Adrenal gland (tissue), 12 donors: ENCODE measurements around the gene SEC14L6. TPM values are rescaled to one million over a fixed set of nuclear protein-coding genes. Genes with fewer than 3 reads are reported as not detected.

Source experiments
- DNase-seq, 7 donors: peaks; one replicate each; pipeline ENCODE4 v3.0.0-alpha.2; 2019 to 2020
- H3K27ac ChIP-seq, 5 donors: fragments of 200-600 bp; sonication (generic) in 4 of 5; 1 replicate in 3 of 5; 2 replicates in 2 of 5; pipeline versions ENCODE4 v1.5.1 to v1.8.0; 2016 to 2020; ENCODE audit warnings: mild to moderate bottlenecking in 1 of 5
- H3K27me3 ChIP-seq: fragments of 200-600 bp; 2 replicates; pipeline ENCODE4 v1.8.0; 2021
- H3K36me3 ChIP-seq, 2 donors: fragments of 200-600 bp; replicated peaks in 1 of 2; 1 replicate in 1 of 2; 2 replicates in 1 of 2; pipeline versions ENCODE4 v1.5.1 to v1.8.0; 2018 to 2022
- H3K4me1 ChIP-seq, 2 donors: fragments of 200-600 bp; replicated peaks in 1 of 2; 1 replicate in 1 of 2; 2 replicates in 1 of 2; pipeline versions ENCODE4 v1.5.1 to v1.8.0; 2018 to 2021
- H3K4me3 ChIP-seq, 4 donors: fragments of 200-600 bp; sonication (generic) in 3 of 4; one replicate each; pipeline ENCODE4 v1.5.1; 2016 to 2018
- H3K9me3 ChIP-seq, 3 donors: fragments of 200-600 bp; sonication (generic) in 1 of 3; replicated peaks in 1 of 3; 1 replicate in 2 of 3; 2 replicates in 1 of 3; pipeline versions ENCODE4 v1.5.1 to v1.8.0; 2016 to 2021
- CTCF ChIP-seq, 6 experiments: fragments of 450-650 bp in 4 of 6; fragments of 200-600 bp in 2 of 6; sonication (generic) in 1 of 6; IDR thresholded peaks; 1 replicate in 5 of 6; 2 replicates in 1 of 6; pipeline versions ENCODE4 v1.5.1 to v1.8.0; 2016 to 2021; ENCODE audit warnings: antibody characterized with exemption in 6 of 6, mild to moderate bottlenecking in 2 of 6, moderate library complexity in 1 of 6
- POLR2A ChIP-seq, 2 donors: fragments of 450-650 bp; IDR thresholded peaks; one replicate each; pipeline ENCODE4 v1.6.1; 2017; ENCODE audit warnings: antibody characterized with exemption in 2 of 2, mild to moderate bottlenecking in 2 of 2, moderate library complexity in 1 of 2
- WGBS, 4 donors: extraction: QIAGEN DNeasy Blood & Tissue Kit in 2 of 4; methylation state at CpG; one replicate each; pipeline versions ENCODE4 v1.1.5 to v1.1.7; 2013 to 2017; 5-methylcytosine and 5-hydroxymethylcytosine counted together
- intact Hi-C, 2 donors: fragments of 100-400 bp; cut with DNase I; formaldehyde crosslinking; loops; one replicate each; pipeline versions ENCODE4 v1.14.1 to v1.15.0; 2022 to 2023
- polyA plus RNA-seq, 3 donors: library from polyadenylated mRNA; stranded (reverse); fragments of 200-250 nt in 2 of 3; fragments of 350-450 nt in 1 of 3; fragmentation: Illumina TruSeq in 1 of 3; extraction: RNeasy Lipid Tissue Mini Kit (QIAGEN cat#74804) in 1 of 3; gene quantifications; one replicate each; pipeline ENCODE4 v1.2.3, GENCODE V29; 2013 to 2014
- total RNA-seq, 9 donors: library from RNA; depleted of rRNA in 4 of 9; stranded (reverse); fragments of >200 nt in 4 of 9; fragments of 120-200 nt in 1 of 9; fragmentation: NEBNext Ultra II Directional in 1 of 9; extraction: Animal tissue kit (Norgen Biotek cat#: 25700) in 1 of 9; gene quantifications; one replicate each; pipeline versions ENCODE4 v1.1.0 to v1.2.4, GENCODE V29; 2013 to 2023
- donor health status: healthy with polysubstance abuse.
- donor health status: Bipolar disorder and iron deficiency.
- donor health status: DM: yes; HTN: yes; CAD: no.
- donor health status: DM: no; HTN: no; CAD: no.
- donor health status: DM: no; HTN: no; CAD: no.
- donor health status: DM: yes; HTN: yes; CAD: no.

Gene SEC14L6
- total and polyA plus RNA-seq, 12 donors, result 0.19 to 4.3 (median 1.2) TPM; not detected in 1

DNA sequence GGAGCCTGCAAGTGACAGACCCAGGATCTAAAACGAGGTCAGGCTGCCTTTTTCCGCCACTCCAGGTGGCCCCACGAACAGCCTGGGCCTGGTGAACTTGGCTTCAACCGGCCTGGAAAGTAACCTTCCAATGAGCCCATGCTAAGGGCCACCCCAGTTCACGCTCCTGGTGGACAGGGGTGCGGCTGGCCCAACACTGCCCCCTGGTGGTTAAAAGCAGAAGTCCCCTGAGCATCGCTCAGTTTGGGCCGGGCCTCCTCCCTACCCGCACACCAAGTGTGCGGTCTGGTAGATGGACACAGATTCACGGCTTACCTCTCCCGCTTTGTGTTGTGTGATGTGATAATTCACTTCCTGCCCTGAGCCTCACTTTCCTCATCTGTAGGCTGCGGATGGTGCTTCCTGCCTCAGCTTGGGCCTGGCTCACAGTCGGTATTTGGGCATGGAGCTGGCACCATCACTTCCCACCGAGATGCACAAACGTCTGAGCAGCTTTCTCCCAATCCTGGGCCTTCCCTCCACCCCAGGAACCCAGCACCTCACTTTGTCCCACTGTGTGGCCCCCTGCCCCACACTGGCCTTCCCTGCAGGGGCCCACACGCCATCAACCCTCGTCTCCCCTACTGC is 61.1 kb downstream of the SEC14L6 start:
- H3K27me3 ChIP-seq, result no peaks in the 10 kb centered on the region
- no peaks in the 10 kb centered on the region for H3K4me1 ChIP-seq
- intact Hi-C loops, result loop anchor here in 1 of 2 donors (2.0 to 5.0 kb wide), 2 partner anchors 38 to 95 kb away; no protein-coding TSS in a partner anchor
- 21 to 45% (median 30%) methylated on average over 10 to 18 of the region's 18 CpGs for WGBS, 4 donors
- no peaks in the 10 kb centered on the region for H3K9me3 ChIP-seq
- no peak overlapping the region for H3K4me3 ChIP-seq
- DNase-seq, result peak; percentile 60 to 81 (median 72)
- H3K36me3 ChIP-seq, result no peaks in the 10 kb centered on the region
- TF ChIP-seq POLR2A (IDR thresholded peaks at IDR 0.05) (no peak), CTCF (IDR thresholded peaks at IDR 0.05) (peak; percentile 93 to 99 (median 95))
- no peak overlapping the region for H3K27ac ChIP-seq

- intact Hi-C loops, result loop anchor here (5.0 kb wide), 2 partner anchors 91 to 221 kb away; no protein-coding TSS in a partner anchor
- no peaks in the 10 kb centered on the region for H3K9me3 ChIP-seq
- 90 to 100% (median 95%) methylated on average over 1 of the region's 1 CpG for WGBS, 4 donors
- no peak for DNase-seq
- H3K4me3 ChIP-seq, result no peak overlapping the region
- TF ChIP-seq POLR2A (IDR thresholded peaks at IDR 0.05) (no peak), CTCF (IDR thresholded peaks at IDR 0.05) (no peak)
- H3K4me1 ChIP-seq, result no peaks in the 10 kb centered on the region
- no peak overlapping the region for H3K27ac ChIP-seq
- H3K27me3 ChIP-seq, result no peaks in the 10 kb centered on the region
- no peaks in the 10 kb centered on the region for H3K36me3 ChIP-seq
Measured at GRCh38 chr22:30483169-30483568, 63.4 kb downstream of the SEC14L6 start.

GRCh38 chr22:30481711-30482110 is 64.8 kb downstream of the SEC14L6 start:
- Histone ChIP-seq H3K27ac (no peak overlapping the region), H3K4me3 (no peak overlapping the region), H3K9me3 (no peaks in the 10 kb centered on the region), H3K36me3 (no peaks in the 10 kb centered on the region), H3K27me3 (no peaks in the 10 kb centered on the region), H3K4me1 (no peaks in the 10 kb centered on the region)
- TF ChIP-seq POLR2A (IDR thresholded peaks at IDR 0.05) (no peak), CTCF (IDR thresholded peaks at IDR 0.05) (no peak)
- intact Hi-C loops, result loop anchor here (5.0 kb wide), 2 partner anchors 89 to 219 kb away; no protein-coding TSS in a partner anchor
- DNase-seq, result no peak
- 70 to 85% (median 83%) methylated on average over 4 to 5 of the region's 5 CpGs for WGBS, 4 donors

DNA sequence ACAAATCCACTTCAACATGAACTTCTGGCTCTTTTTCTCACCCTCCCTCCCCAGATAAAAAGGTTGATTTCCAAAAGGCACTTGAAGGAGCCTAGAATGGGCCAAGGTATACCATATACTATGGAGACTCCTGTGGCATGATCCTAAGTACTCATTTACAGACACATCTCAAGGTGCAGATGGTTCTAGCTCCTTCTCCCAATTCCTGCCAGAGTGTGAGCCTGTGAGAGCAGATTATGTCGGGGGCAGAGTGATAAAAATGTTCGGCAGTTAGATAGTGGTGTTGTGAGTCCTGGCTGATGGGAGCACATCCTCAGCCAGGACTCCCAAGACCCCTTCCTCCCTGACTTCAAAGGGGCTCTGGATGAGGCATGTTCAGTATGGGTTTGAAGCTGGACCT is 66.6 kb downstream of the SEC14L6 start:
- intact Hi-C loops, result loop anchor here (5.0 kb wide), 2 partner anchors 88 to 218 kb away; no protein-coding TSS in a partner anchor
- no peaks in the 10 kb centered on the region for H3K4me1 ChIP-seq
- H3K36me3 ChIP-seq, result no peaks in the 10 kb centered on the region
- H3K4me3 ChIP-seq, result no peak overlapping the region
- H3K27me3 ChIP-seq, result no peaks in the 10 kb centered on the region
- TF ChIP-seq CTCF (IDR thresholded peaks at IDR 0.05) (no peak), POLR2A (IDR thresholded peaks at IDR 0.05) (no peak)
- no peak for DNase-seq
- no peaks in the 10 kb centered on the region for H3K9me3 ChIP-seq
- WGBS, 4 donors, result 75 to 82% (median 79%) methylated on average over 2 of the region's 2 CpGs
- H3K27ac ChIP-seq, result no peak overlapping the region
